Lower leg skin (tissue), 3 donors: ENCODE measurements around the gene PCGF2.

Experiments
- POLR2A ChIP-seq, 2 donors: fragments of 450-650 bp; IDR thresholded peaks; one replicate each; pipeline ENCODE4 v1.6.1; 2016 to 2017; ENCODE audit warnings: antibody characterized with exemption in 2 of 2, mild to moderate bottlenecking in 1 of 2, moderate library complexity in 1 of 2
- TF ChIP-seq, protein P1 (sequence below), 3 donors: fragments of 450-650 bp; IDR thresholded peaks; one replicate each; pipeline ENCODE4 v1.5.1; 2016; ENCODE audit warnings: antibody characterized with exemption in 3 of 3, mild to moderate bottlenecking in 3 of 3, moderate library complexity in 2 of 3

DNA sequence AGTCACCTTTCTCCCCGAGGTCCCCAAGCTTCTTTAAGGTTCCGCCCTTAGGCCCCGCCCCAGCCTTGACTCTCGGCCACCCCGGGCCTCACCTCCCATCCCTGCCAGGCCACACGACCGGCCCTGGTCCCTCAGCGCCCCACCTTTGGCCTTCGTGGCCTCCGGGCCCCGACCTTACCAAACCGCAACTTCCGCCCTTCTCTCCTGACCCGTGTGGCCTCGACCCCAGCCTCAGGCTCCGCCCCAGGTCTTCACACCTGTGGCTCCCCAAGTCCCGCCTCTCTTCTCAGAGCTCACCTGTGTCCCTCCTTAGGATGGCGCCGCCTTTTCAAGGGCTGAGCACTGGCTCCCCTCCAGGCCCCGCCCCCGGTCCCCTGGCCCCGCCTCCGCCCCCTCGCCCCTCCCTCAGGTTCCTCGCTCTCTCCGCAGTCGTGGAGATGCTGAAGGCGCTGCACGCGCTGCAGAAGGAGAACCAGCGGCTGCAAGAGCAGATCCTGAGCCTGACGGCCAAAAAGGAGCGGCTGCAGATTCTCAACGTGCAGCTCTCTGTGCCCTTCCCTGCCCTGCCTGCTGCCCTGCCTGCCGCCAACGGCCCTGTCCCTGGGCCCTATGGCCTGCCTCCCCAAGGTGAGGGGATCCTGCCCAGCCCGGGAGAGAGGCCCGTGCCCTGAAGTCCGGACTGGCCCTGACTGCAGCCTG lies 28.0 kb downstream of the PCGF2 start:
- TF ChIP-seq, protein P1, sequence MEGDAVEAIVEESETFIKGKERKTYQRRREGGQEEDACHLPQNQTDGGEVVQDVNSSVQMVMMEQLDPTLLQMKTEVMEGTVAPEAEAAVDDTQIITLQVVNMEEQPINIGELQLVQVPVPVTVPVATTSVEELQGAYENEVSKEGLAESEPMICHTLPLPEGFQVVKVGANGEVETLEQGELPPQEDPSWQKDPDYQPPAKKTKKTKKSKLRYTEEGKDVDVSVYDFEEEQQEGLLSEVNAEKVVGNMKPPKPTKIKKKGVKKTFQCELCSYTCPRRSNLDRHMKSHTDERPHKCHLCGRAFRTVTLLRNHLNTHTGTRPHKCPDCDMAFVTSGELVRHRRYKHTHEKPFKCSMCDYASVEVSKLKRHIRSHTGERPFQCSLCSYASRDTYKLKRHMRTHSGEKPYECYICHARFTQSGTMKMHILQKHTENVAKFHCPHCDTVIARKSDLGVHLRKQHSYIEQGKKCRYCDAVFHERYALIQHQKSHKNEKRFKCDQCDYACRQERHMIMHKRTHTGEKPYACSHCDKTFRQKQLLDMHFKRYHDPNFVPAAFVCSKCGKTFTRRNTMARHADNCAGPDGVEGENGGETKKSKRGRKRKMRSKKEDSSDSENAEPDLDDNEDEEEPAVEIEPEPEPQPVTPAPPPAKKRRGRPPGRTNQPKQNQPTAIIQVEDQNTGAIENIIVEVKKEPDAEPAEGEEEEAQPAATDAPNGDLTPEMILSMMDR (IDR thresholded peaks at IDR 0.05): no peak
- TF ChIP-seq POLR2A (IDR thresholded peaks at IDR 0.05): no peak
